Lung (tissue), 12 donors: ENCODE results near the gene CAMSAP2. TPM values are rescaled to one million over a fixed set of nuclear protein-coding genes. Genes with fewer than 3 reads are reported as not detected.
A peak's percentile ranks its signal among the peaks of the same experiment; 100 is the strongest.

ENCODE experiments used
- ATAC-seq: fragments of 200-7000 bp; cut with Tn5 transposase; one replicate; pipeline ENCODE4 v1.9.1; 2020; ENCODE audit warnings: moderate number of reproducible peaks; ENCODE audit not compliant: insufficient read depth, low FRiP score
- DNase-seq, 3 donors: peaks; one replicate each; pipeline ENCODE4 v3.0.0-alpha.2; 2013 to 2017
- H3K27ac ChIP-seq, 2 donors: one replicate each; pipeline ENCODE4 v1.5.1; 2013; ENCODE audit warnings: mild to moderate bottlenecking in 2 of 2, moderate library complexity in 2 of 2, control low read depth in 1 of 2, inconsistent platforms in 1 of 2, low read depth in 1 of 2, low read length in 1 of 2
- H3K27me3 ChIP-seq, 3 donors: one replicate each; pipeline ENCODE4 v1.5.1; 2013; ENCODE audit warnings: low read length in 2 of 3; ENCODE audit not compliant: control insufficient read depth in 3 of 3, insufficient read depth in 3 of 3
- H3K36me3 ChIP-seq, 4 donors: one replicate each; pipeline ENCODE4 v1.5.1; 2013; ENCODE audit warnings: low read length in 4 of 4, mild to moderate bottlenecking in 1 of 4, moderate library complexity in 1 of 4; ENCODE audit not compliant: control insufficient read depth in 4 of 4, insufficient read depth in 4 of 4
- H3K4me1 ChIP-seq, 5 donors: one replicate each; pipeline ENCODE4 v1.5.1; 2013; ENCODE audit warnings: low read length in 5 of 5, mild to moderate bottlenecking in 2 of 5, moderate library complexity in 1 of 5; ENCODE audit not compliant: control insufficient read depth in 5 of 5, insufficient read depth in 5 of 5
- H3K4me3 ChIP-seq: one replicate; pipeline ENCODE4 v1.5.1; 2013; ENCODE audit warnings: mild to moderate bottlenecking, control low read depth, moderate library complexity
- H3K9ac ChIP-seq, 2 donors: one replicate each; pipeline ENCODE4 v1.5.1; 2013; ENCODE audit warnings: low read length in 2 of 2, control low read depth in 1 of 2; ENCODE audit not compliant: insufficient read depth in 1 of 2
- H3K9me3 ChIP-seq, 4 donors: one replicate each; pipeline ENCODE4 v1.5.1; 2013; ENCODE audit warnings: low read length in 3 of 4, mild to moderate bottlenecking in 1 of 4, moderate library complexity in 1 of 4; ENCODE audit not compliant: control insufficient read depth in 4 of 4, insufficient read depth in 3 of 4
- CTCF ChIP-seq: IDR thresholded peaks from 2 replicates; pipeline ENCODE4 v1.5.1; 2012; ENCODE audit warnings: mild to moderate bottlenecking; ENCODE audit errors: control extremely low read depth, extremely low read depth
- WGBS, 2 donors: extraction: QIAGEN DNeasy Blood & Tissue Kit; methylation state at CpG; one replicate each; pipeline ENCODE4 v1.1.7; 2013; 5-methylcytosine and 5-hydroxymethylcytosine counted together
- polyA plus RNA-seq, 2 donors: library from polyadenylated mRNA; stranded (reverse); fragments of 200-250 nt; gene quantifications; one replicate each; pipeline ENCODE4 v1.2.1, GENCODE V29; 2013
- total RNA-seq, 2 donors: library from RNA; depleted of rRNA in 1 of 2; stranded (reverse); fragments of >200 nt in 1 of 2; gene quantifications; one replicate each; pipeline ENCODE4 v1.2.1, GENCODE V29; 2014 to 2021
- donor health status: control.
- donor health status: control.
- donor health status: Bipolar disorder and iron deficiency.
- donor health status: healthy.
- donor health status: DM: yes; HTN: yes; CAD: no.

The CAMSAP2 gene
- total and polyA plus RNA-seq, 4 donors: 8.0 to 51.8 (median 16.6) TPM

GRCh38 chr1:200892958-200893357 lies 154.3 kb downstream of the CAMSAP2 start:
- H3K36me3 ChIP-seq: no peaks in the 10 kb centered on the region
- H3K9ac ChIP-seq: no peak overlapping the region
- ATAC-seq: no peak
- no peak for DNase-seq
- H3K4me3 ChIP-seq: no peak overlapping the region
- peaks cover 0 to 44% (median 13%) of the 10 kb centered on the region in 5 donors for H3K4me1 ChIP-seq
- H3K27me3 ChIP-seq: no peaks in the 10 kb centered on the region
- H3K9me3 ChIP-seq: no peaks in the 10 kb centered on the region
- H3K27ac ChIP-seq: no peak overlapping the region
- TF ChIP-seq CTCF: no peak

- WGBS, 2 donors: 73 to 84% methylated on average over 6 of the region's 6 CpGs
- DNase-seq: peak in 2 of 3 donors; percentile 23 to 34
- Histone ChIP-seq H3K27ac (no peak overlapping the region), H3K9ac (no peak overlapping the region), H3K4me1 (peaks cover 0 to 40% (median 13%) of the 10 kb centered on the region in 5 donors), H3K4me3 (no peak overlapping the region), H3K36me3 (no peaks in the 10 kb centered on the region), H3K9me3 (no peaks in the 10 kb centered on the region), H3K27me3 (no peaks in the 10 kb centered on the region)
- no peak for TF ChIP-seq CTCF
- no peak for ATAC-seq
Measured at GRCh38 chr1:200893411-200893901, 154.8 kb downstream of the CAMSAP2 start.

GRCh38 chr1:200894712-200895442 lies 156.2 kb downstream of the CAMSAP2 start, which contains the start of gene INAVA:
TSS of gene INAVA (plus strand) at chr1:200894900. CDS start at chr1:200898401, 3,501 bp downstream.
- peak within 1 kb of the TSS in 1 of 2 donors; percentile 23 for H3K9ac ChIP-seq
- no peak for TF ChIP-seq CTCF
- WGBS, 2 donors: 75 to 84% methylated on average over 15 of the region's 15 CpGs
- H3K36me3 ChIP-seq: peaks cover 0 to 4% (median 1%) of the 10 kb centered on the region in 4 donors
- H3K27ac ChIP-seq: peak within 1 kb of the TSS in 1 of 2 donors; percentile 62
- H3K4me1 ChIP-seq: peaks cover 0 to 38% (median 13%) of the 10 kb centered on the region in 5 donors
- ATAC-seq: no peak
- no peak within 1 kb of the TSS for H3K4me3 ChIP-seq
- peak; percentile 29 to 52 (median 43) for DNase-seq
- no peaks in the 10 kb centered on the region for H3K9me3 ChIP-seq
- H3K27me3 ChIP-seq: no peaks in the 10 kb centered on the region
